Lung (tissue), 12 donors: ENCODE measurements around the gene NRG3. TPM values are rescaled to one million over a fixed set of nuclear protein-coding genes. Genes with fewer than 3 reads are reported as not detected.

Source experiments
- ATAC-seq: fragments of 200-7000 bp; cut with Tn5 transposase; one replicate; pipeline ENCODE4 v1.9.1; 2020; ENCODE audit warnings: moderate number of reproducible peaks; ENCODE audit not compliant: insufficient read depth, low FRiP score
- DNase-seq, 3 donors: peaks; one replicate each; pipeline ENCODE4 v3.0.0-alpha.2; 2013 to 2017
- H3K27ac ChIP-seq, 2 donors: one replicate each; pipeline ENCODE4 v1.5.1; 2013; ENCODE audit warnings: mild to moderate bottlenecking in 2 of 2, moderate library complexity in 2 of 2, control low read depth in 1 of 2, inconsistent platforms in 1 of 2, low read depth in 1 of 2, low read length in 1 of 2
- H3K27me3 ChIP-seq, 3 donors: one replicate each; pipeline ENCODE4 v1.5.1; 2013; ENCODE audit warnings: low read length in 2 of 3; ENCODE audit not compliant: control insufficient read depth in 3 of 3, insufficient read depth in 3 of 3
- H3K36me3 ChIP-seq, 4 donors: one replicate each; pipeline ENCODE4 v1.5.1; 2013; ENCODE audit warnings: low read length in 4 of 4, mild to moderate bottlenecking in 1 of 4, moderate library complexity in 1 of 4; ENCODE audit not compliant: control insufficient read depth in 4 of 4, insufficient read depth in 4 of 4
- H3K4me1 ChIP-seq, 5 donors: one replicate each; pipeline ENCODE4 v1.5.1; 2013; ENCODE audit warnings: low read length in 5 of 5, mild to moderate bottlenecking in 2 of 5, moderate library complexity in 1 of 5; ENCODE audit not compliant: control insufficient read depth in 5 of 5, insufficient read depth in 5 of 5
- H3K4me3 ChIP-seq: one replicate; pipeline ENCODE4 v1.5.1; 2013; ENCODE audit warnings: mild to moderate bottlenecking, control low read depth, moderate library complexity
- H3K9ac ChIP-seq, 2 donors: one replicate each; pipeline ENCODE4 v1.5.1; 2013; ENCODE audit warnings: low read length in 2 of 2, control low read depth in 1 of 2; ENCODE audit not compliant: insufficient read depth in 1 of 2
- H3K9me3 ChIP-seq, 4 donors: one replicate each; pipeline ENCODE4 v1.5.1; 2013; ENCODE audit warnings: low read length in 3 of 4, mild to moderate bottlenecking in 1 of 4, moderate library complexity in 1 of 4; ENCODE audit not compliant: control insufficient read depth in 4 of 4, insufficient read depth in 3 of 4
- CTCF ChIP-seq: IDR thresholded peaks from 2 replicates; pipeline ENCODE4 v1.5.1; 2012; ENCODE audit warnings: mild to moderate bottlenecking; ENCODE audit errors: control extremely low read depth, extremely low read depth
- WGBS, 2 donors: extraction: QIAGEN DNeasy Blood & Tissue Kit; methylation state at CpG; one replicate each; pipeline ENCODE4 v1.1.7; 2013; 5-methylcytosine and 5-hydroxymethylcytosine counted together
- polyA plus RNA-seq, 2 donors: library from polyadenylated mRNA; stranded (reverse); fragments of 200-250 nt; gene quantifications; one replicate each; pipeline ENCODE4 v1.2.1, GENCODE V29; 2013
- total RNA-seq, 2 donors: library from RNA; depleted of rRNA in 1 of 2; stranded (reverse); fragments of >200 nt in 1 of 2; gene quantifications; one replicate each; pipeline ENCODE4 v1.2.1, GENCODE V29; 2014 to 2021
- donor health status: control.
- donor health status: control.
- donor health status: Bipolar disorder and iron deficiency.
- donor health status: healthy.
- donor health status: DM: yes; HTN: yes; CAD: no.

Gene NRG3
- total and polyA plus RNA-seq, 4 donors = 0.49 to 2.0 (median 0.84) TPM

DNA sequence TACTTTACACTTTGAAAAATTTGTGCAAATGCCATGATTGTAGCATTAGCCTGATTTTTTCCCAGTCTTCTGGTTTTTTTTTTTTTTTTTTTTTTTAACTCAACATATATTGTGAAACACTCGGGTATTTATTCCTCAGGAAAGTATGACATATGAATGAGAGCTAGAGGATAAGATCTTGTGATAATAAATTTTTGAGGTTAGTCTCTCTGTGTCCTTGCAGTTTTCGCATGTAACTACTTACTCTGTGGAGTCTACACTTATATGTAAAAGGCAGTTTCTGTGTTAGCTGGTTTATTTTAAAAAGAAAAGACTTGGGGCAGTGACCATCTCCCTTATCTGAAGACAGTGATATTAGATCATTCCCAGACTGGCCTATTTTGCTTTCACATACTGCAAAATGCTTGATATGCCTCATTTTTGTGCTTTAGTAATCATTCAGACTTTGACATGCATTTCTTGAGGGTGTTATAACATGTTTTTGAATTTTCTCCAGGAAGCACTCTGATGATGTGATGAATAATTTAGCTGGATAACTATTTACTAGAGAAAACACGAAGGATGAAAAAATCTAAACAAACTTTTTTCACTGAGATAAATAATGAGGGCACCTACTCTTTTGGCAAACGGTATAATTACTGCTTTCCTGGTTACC is 371.0 kb downstream of the NRG3 start:
- no peak for TF ChIP-seq CTCF
- Histone ChIP-seq H3K9me3 (peaks cover 0 to 3% (median 0%) of the 10 kb centered on the region in 4 donors), H3K27ac (no peak overlapping the region), H3K4me3 (no peak overlapping the region), H3K9ac (no peak overlapping the region), H3K4me1 (peaks cover 0 to 8% (median 2%) of the 10 kb centered on the region in 5 donors), H3K36me3 (no peaks in the 10 kb centered on the region), H3K27me3 (no peaks in the 10 kb centered on the region)
- WGBS, 2 donors = 53 to 56% methylated on average over 4 of the region's 4 CpGs
- DNase-seq = peak in 2 of 3 donors; percentile 56 to 81
- no peak for ATAC-seq

GRCh38 chr10:82249141-82249540 is 374.1 kb downstream of the NRG3 start:
- H3K4me1 ChIP-seq = peaks cover 0 to 8% (median 2%) of the 10 kb centered on the region in 5 donors
- no peak for ATAC-seq
- DNase-seq = no peak
- 37 to 62% methylated on average over 1 of the region's 1 CpG for WGBS, 2 donors
- no peaks in the 10 kb centered on the region for H3K36me3 ChIP-seq
- no peaks in the 10 kb centered on the region for H3K9me3 ChIP-seq
- no peak overlapping the region for H3K27ac ChIP-seq
- H3K27me3 ChIP-seq = no peaks in the 10 kb centered on the region
- H3K4me3 ChIP-seq = no peak overlapping the region
- no peak overlapping the region for H3K9ac ChIP-seq
- TF ChIP-seq CTCF = no peak

DNA sequence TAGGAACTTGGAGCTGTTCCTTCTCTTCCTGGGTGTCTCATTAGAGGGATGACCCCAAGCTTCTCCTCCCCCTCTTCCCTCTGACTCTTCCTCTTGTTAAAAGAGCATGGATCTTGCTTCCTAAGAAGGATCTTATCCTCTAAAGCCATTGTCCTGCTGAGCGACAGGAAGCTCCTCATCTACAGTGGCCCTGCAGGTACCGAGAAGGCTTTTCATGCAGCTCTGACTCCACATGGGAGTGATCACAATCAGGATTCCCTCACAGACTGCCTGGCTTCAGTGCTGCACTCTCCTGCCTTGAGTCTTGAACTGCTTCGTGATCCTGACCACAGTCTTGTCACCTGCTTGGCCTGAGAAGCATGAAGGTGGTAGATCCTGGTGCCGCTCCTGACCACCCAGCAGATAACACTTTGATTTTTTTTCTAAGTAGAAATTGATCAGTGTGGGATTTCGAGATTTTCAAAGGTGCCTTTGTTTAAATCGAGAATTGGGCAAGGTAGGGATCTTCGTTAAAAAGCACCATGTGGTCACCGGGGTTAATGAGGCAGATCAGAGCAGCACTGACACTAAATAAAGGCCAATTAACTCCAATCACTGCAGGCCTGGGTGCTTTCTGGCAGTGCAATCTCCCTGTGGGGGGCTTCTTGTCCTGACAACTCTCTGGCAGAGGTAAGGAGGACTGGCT is 376.4 kb downstream of the NRG3 start:
- DNase-seq (no peak), ATAC-seq (no peak)
- H3K9ac ChIP-seq = no peak overlapping the region
- H3K36me3 ChIP-seq = no peaks in the 10 kb centered on the region
- H3K4me3 ChIP-seq = no peak overlapping the region
- no peaks in the 10 kb centered on the region for H3K9me3 ChIP-seq
- peaks cover 0 to 5% (median 2%) of the 10 kb centered on the region in 5 donors for H3K4me1 ChIP-seq
- WGBS, 2 donors = 72 to 82% methylated on average over 8 of the region's 8 CpGs
- H3K27me3 ChIP-seq = no peaks in the 10 kb centered on the region
- H3K27ac ChIP-seq = no peak overlapping the region
- TF ChIP-seq CTCF = no peak
